H7 (cell line): ENCODE measurements around the gene CLRN3. TPM values are rescaled to one million over a fixed set of nuclear protein-coding genes. Genes with fewer than 3 reads are reported as not detected.

Experiments used
- DNase-seq: peaks from one replicate; pipeline ENCODE4 v3.0.0; 2012
- H3K27me3 ChIP-seq: 2 replicates; pipeline ENCODE4 v1.6.0; 2011; ENCODE audit warnings: mild to moderate bottlenecking, low read length; ENCODE audit not compliant: control insufficient read depth, insufficient read depth
- H3K36me3 ChIP-seq: replicated peaks from 2 replicates; pipeline ENCODE4 v1.5.1; 2011; ENCODE audit warnings: low read length; ENCODE audit not compliant: control insufficient read depth, insufficient read depth
- H3K4me3 ChIP-seq: 2 replicates; pipeline ENCODE4 v1.5.1; 2011; ENCODE audit warnings: low read depth, mild to moderate bottlenecking, control low read depth, low read length, moderate library complexity; ENCODE audit not compliant: insufficient read depth
- total RNA-seq: library from RNA; depleted of rRNA; stranded (reverse); fragments of >200 nt; shearing (Covaris generic); gene quantifications from 2 replicates; pipeline ENCODE4 v1.2.3, GENCODE V29; 2014; rRNA removed

CLRN3 gene
- not detected in 2 replicates for total RNA-seq

GRCh38 chr10:127892743-127893142 lies at the start of gene CLRN3:
CLRN3 (minus strand) TSS chr10:127892941; CDS start chr10:127892784, 157 bp downstream.
- peak; percentile 3 for DNase-seq
- H3K27me3 ChIP-seq = no peaks in the 10 kb centered on the region
- H3K4me3 ChIP-seq = no peak within 1 kb of the TSS
- no peaks in the 10 kb centered on the region for H3K36me3 ChIP-seq

- H3K36me3 ChIP-seq = no peaks in the 10 kb centered on the region
- no peak for DNase-seq
- H3K27me3 ChIP-seq = no peaks in the 10 kb centered on the region
- no peak overlapping the region for H3K4me3 ChIP-seq
Measured at GRCh38 chr10:127940866-127941640, 48.3 kb upstream of the CLRN3 start.

- no peak overlapping the region for H3K4me3 ChIP-seq
- H3K27me3 ChIP-seq = no peaks in the 10 kb centered on the region
- no peak for DNase-seq
- no peaks in the 10 kb centered on the region for H3K36me3 ChIP-seq
Measured at GRCh38 chr10:127939786-127940330, 47.1 kb upstream of the CLRN3 start.

GRCh38 chr10:127937915-127938463 lies 45.2 kb upstream of the CLRN3 start:
- peak; percentile 4 for DNase-seq
- H3K27me3 ChIP-seq = no peaks in the 10 kb centered on the region
- no peaks in the 10 kb centered on the region for H3K36me3 ChIP-seq
- no peak overlapping the region for H3K4me3 ChIP-seq

GRCh38 chr10:127937069-127937468 lies 44.3 kb upstream of the CLRN3 start:
- no peak overlapping the region for H3K4me3 ChIP-seq
- DNase-seq = peak; percentile 8
- no peaks in the 10 kb centered on the region for H3K27me3 ChIP-seq
- H3K36me3 ChIP-seq = no peaks in the 10 kb centered on the region

- no peaks in the 10 kb centered on the region for H3K27me3 ChIP-seq
Measured at GRCh38 chr10:127935071-127935561, 42.4 kb upstream of the CLRN3 start.

GRCh38 chr10:127934383-127934782 lies 41.6 kb upstream of the CLRN3 start:
- DNase-seq = peak; percentile 17
- Histone ChIP-seq H3K36me3 (no peaks in the 10 kb centered on the region), H3K27me3 (no peaks in the 10 kb centered on the region), H3K4me3 (no peak overlapping the region)

More at GRCh38 chr10:127935071-127935561, 42.4 kb upstream of the CLRN3 start:
- DNase-seq = peak; percentile 30
- Histone ChIP-seq H3K36me3 (no peaks in the 10 kb centered on the region), H3K4me3 (no peak overlapping the region)

- Histone ChIP-seq H3K4me3 (no peak overlapping the region), H3K27me3 (no peaks in the 10 kb centered on the region), H3K36me3 (no peaks in the 10 kb centered on the region)
- DNase-seq = no peak
Measured at GRCh38 chr10:127933271-127933670, 40.5 kb upstream of the CLRN3 start.

GRCh38 chr10:127932521-127933270 lies 40.0 kb upstream of the CLRN3 start:
- Histone ChIP-seq H3K4me3 (no peak overlapping the region), H3K36me3 (no peaks in the 10 kb centered on the region), H3K27me3 (no peaks in the 10 kb centered on the region)
- no peak for DNase-seq

- H3K36me3 ChIP-seq = no peaks in the 10 kb centered on the region
- no peak overlapping the region for H3K4me3 ChIP-seq
- H3K27me3 ChIP-seq = no peaks in the 10 kb centered on the region
- no peak for DNase-seq
Measured at GRCh38 chr10:127928021-127928806, 35.5 kb upstream of the CLRN3 start.

GRCh38 chr10:127926455-127926854 lies 33.7 kb upstream of the CLRN3 start:
- Histone ChIP-seq H3K36me3 (no peaks in the 10 kb centered on the region), H3K4me3 (no peak overlapping the region), H3K27me3 (no peaks in the 10 kb centered on the region)
- no peak for DNase-seq

- Histone ChIP-seq H3K36me3 (no peaks in the 10 kb centered on the region), H3K27me3 (no peaks in the 10 kb centered on the region), H3K4me3 (no peak overlapping the region)
- DNase-seq = no peak
Measured at GRCh38 chr10:127925471-127926207, 32.9 kb upstream of the CLRN3 start.

- no peak for DNase-seq
- H3K4me3 ChIP-seq = no peak overlapping the region
- no peaks in the 10 kb centered on the region for H3K36me3 ChIP-seq
- no peaks in the 10 kb centered on the region for H3K27me3 ChIP-seq
Measured at GRCh38 chr10:127923646-127924045, 30.9 kb upstream of the CLRN3 start.
